ENCODE results near the gene CRLF1.

CRLF1 gene

DNA sequence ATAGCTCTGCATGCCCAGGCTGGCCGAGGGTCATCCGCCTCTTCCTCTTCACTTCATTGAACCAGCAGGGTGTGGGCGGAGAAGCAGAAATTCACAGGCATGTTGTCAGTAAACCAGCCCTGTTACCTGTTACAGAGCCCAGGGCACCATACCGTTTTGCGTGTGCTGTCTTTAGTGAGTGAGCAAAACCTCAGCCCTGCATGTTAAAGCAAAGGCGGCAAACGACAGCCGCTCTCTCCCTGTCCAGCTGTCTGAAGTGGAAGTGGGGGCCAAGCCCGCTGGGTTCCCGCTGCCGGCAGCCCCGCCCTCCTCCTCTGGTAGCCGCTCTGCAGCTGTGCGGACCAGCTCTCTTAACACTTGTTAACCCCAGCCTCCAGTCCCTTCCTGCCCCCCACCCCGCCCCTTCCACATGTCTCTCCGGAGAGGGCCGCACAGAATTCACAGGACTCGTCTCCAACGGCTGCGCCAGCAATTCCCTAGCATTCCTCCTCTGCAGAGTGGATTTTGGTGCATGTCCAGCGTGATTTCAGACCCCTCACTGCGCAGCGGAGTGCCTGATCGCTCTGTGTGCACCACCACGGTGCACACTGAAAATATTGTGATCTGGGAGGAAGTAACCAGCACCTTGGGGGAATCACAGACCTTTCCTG is 42.9 kb upstream of the CRLF1 start:
- DNase-seq (ENCODE audit: insufficient read length, low spot score) (no peak), FAIRE-seq (peak; percentile 61)
- no peak for TF ChIP-seq SPI1 (IDR thresholded peaks at IDR 0.05; ENCODE audit: low read depth, low read length)
- no peak for TF ChIP-seq POU2F2 (IDR thresholded peaks at IDR 0.05; ENCODE audit: low read depth, low read length)
- no peak for TF ChIP-seq TAF1 (IDR thresholded peaks at IDR 0.05; ENCODE audit: low read depth, low read length)
- no peak for TF ChIP-seq POLR2AphosphoS5 (IDR thresholded peaks at IDR 0.05; ENCODE audit: low read depth, low read length)
- TF ChIP-seq PAX5 (IDR thresholded peaks at IDR 0.05; ENCODE audit: insufficient read depth, low read length, severe bottlenecking): no peak
- TF ChIP-seq POLR2A (IDR thresholded peaks at IDR 0.05; ENCODE audit: low read depth, low read length): no peak

- FAIRE-seq (no peak), DNase-seq (ENCODE audit: insufficient read length, low spot score) (no peak)
- no peak for TF ChIP-seq PAX5 (IDR thresholded peaks at IDR 0.05; ENCODE audit: insufficient read depth, low read length, severe bottlenecking)
- no peak for TF ChIP-seq POLR2A (IDR thresholded peaks at IDR 0.05; ENCODE audit: low read depth, low read length)
- no peak for TF ChIP-seq SPI1 (IDR thresholded peaks at IDR 0.05; ENCODE audit: low read depth, low read length)
- TF ChIP-seq TAF1 (IDR thresholded peaks at IDR 0.05; ENCODE audit: low read depth, low read length): no peak
- TF ChIP-seq POU2F2 (IDR thresholded peaks at IDR 0.05; ENCODE audit: low read depth, low read length): no peak
- no peak for TF ChIP-seq POLR2AphosphoS5 (IDR thresholded peaks at IDR 0.05; ENCODE audit: low read depth, low read length)
Measured at GRCh38 chr19:18648973-18649315, 42.3 kb upstream of the CRLF1 start.

- no peak for TF ChIP-seq PAX5 (IDR thresholded peaks at IDR 0.05; ENCODE audit: insufficient read depth, low read length, severe bottlenecking)
- no peak for TF ChIP-seq POLR2A (IDR thresholded peaks at IDR 0.05; ENCODE audit: low read depth, low read length)
- no peak for TF ChIP-seq TAF1 (IDR thresholded peaks at IDR 0.05; ENCODE audit: low read depth, low read length)
- TF ChIP-seq POU2F2 (IDR thresholded peaks at IDR 0.05; ENCODE audit: low read depth, low read length): no peak
- no peak for TF ChIP-seq SPI1 (IDR thresholded peaks at IDR 0.05; ENCODE audit: low read depth, low read length)
- no peak for TF ChIP-seq POLR2AphosphoS5 (IDR thresholded peaks at IDR 0.05; ENCODE audit: low read depth, low read length)
Measured at GRCh38 chr19:18647807-18648206, 41.2 kb upstream of the CRLF1 start.

DNA sequence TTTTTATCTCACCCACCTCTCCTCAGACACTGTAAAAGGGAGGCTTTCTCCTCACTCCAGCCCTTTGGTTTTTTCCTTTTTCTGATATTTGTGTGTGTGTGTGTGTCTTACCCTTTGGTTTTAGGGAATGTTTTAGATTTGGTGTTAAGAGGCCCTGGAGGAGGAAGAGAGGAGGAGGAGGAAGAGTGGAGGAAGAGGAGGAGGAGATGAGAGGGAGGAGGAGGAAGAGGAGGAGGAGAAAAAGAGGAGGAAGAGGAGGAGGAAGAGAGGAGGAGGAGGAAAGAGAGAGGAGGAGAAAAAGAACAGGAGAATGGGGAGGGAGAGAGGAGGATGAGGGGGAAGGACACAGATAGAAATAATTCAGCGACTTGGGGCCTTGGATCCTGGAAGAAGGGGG is 40.8 kb upstream of the CRLF1 start:
- FAIRE-seq: no peak
- TF ChIP-seq POU2F2 (IDR thresholded peaks at IDR 0.05; ENCODE audit: low read depth, low read length): no peak
- TF ChIP-seq TAF1 (IDR thresholded peaks at IDR 0.05; ENCODE audit: low read depth, low read length): no peak
- TF ChIP-seq PAX5 (IDR thresholded peaks at IDR 0.05; ENCODE audit: insufficient read depth, low read length, severe bottlenecking): no peak
- TF ChIP-seq POLR2A (IDR thresholded peaks at IDR 0.05; ENCODE audit: low read depth, low read length): no peak
- no peak for TF ChIP-seq SPI1 (IDR thresholded peaks at IDR 0.05; ENCODE audit: low read depth, low read length)
- no peak for TF ChIP-seq POLR2AphosphoS5 (IDR thresholded peaks at IDR 0.05; ENCODE audit: low read depth, low read length)
- no peak for DNase-seq (ENCODE audit: insufficient read length, low spot score)

More at GRCh38 chr19:18647807-18648206, 41.2 kb upstream of the CRLF1 start:
- DNase-seq (ENCODE audit: insufficient read length, low spot score) (no peak), FAIRE-seq (no peak)

DNA sequence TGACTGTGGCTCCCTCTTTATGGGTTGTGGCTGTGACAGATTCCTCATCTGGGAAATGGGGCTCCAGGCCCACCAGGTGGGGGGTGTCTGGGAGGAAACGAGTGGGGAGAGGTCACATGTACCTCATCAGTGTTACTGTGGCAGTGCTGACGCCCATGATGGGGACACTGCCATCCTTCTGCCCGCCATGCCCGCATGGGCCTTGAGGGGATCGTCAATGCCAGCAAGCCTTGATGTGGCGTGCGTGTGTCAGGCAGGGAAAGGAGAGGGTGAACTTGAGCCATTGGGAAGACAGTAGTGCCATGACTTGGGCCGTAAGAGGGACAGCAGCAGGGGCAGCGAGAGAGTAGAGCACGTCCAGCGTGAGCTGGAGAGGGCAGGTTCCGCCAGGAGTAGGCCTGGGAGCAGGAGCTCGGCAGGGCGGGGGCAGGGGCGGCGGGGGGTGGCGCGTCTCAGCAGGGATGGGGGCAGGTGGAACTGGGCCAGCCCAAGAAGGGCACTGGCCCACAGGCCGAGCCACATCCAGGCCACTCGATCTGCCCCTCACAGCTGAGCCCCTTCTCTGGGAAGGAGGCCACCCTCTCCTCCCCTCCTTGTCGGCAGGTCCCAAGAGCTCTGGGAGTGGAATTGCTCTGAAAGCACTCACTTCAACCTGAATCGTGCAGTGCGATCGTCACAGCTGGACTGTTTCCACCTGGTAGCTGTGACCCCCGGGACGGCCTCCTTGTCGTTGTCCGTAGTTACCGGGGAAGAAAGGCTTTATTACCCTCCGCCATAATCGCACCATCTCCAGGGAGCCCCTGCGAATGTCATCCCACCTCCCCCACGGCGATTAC is 40.2 kb upstream of the CRLF1 start:
- no peak for FAIRE-seq
- TF ChIP-seq POLR2AphosphoS5 (IDR thresholded peaks at IDR 0.05; ENCODE audit: low read depth, low read length) (no peak), TAF1 (IDR thresholded peaks at IDR 0.05; ENCODE audit: low read depth, low read length) (no peak), POLR2A (IDR thresholded peaks at IDR 0.05; ENCODE audit: low read depth, low read length) (no peak), SPI1 (IDR thresholded peaks at IDR 0.05; ENCODE audit: low read depth, low read length) (no peak), PAX5 (IDR thresholded peaks at IDR 0.05; ENCODE audit: insufficient read depth, low read length, severe bottlenecking) (no peak), POU2F2 (IDR thresholded peaks at IDR 0.05; ENCODE audit: low read depth, low read length) (no peak)
- DNase-seq (ENCODE audit: insufficient read length, low spot score): no peak

GRCh38 chr19:18645035-18645511 is 38.5 kb upstream of the CRLF1 start:
- no peak for FAIRE-seq
- DNase-seq (ENCODE audit: insufficient read length, low spot score): no peak
- TF ChIP-seq POLR2AphosphoS5 (IDR thresholded peaks at IDR 0.05; ENCODE audit: low read depth, low read length): no peak
- no peak for TF ChIP-seq SPI1 (IDR thresholded peaks at IDR 0.05; ENCODE audit: low read depth, low read length)
- TF ChIP-seq POU2F2 (IDR thresholded peaks at IDR 0.05; ENCODE audit: low read depth, low read length): no peak
- no peak for TF ChIP-seq POLR2A (IDR thresholded peaks at IDR 0.05; ENCODE audit: low read depth, low read length)
- TF ChIP-seq TAF1 (IDR thresholded peaks at IDR 0.05; ENCODE audit: low read depth, low read length): no peak
- TF ChIP-seq PAX5 (IDR thresholded peaks at IDR 0.05; ENCODE audit: insufficient read depth, low read length, severe bottlenecking): no peak

DNA sequence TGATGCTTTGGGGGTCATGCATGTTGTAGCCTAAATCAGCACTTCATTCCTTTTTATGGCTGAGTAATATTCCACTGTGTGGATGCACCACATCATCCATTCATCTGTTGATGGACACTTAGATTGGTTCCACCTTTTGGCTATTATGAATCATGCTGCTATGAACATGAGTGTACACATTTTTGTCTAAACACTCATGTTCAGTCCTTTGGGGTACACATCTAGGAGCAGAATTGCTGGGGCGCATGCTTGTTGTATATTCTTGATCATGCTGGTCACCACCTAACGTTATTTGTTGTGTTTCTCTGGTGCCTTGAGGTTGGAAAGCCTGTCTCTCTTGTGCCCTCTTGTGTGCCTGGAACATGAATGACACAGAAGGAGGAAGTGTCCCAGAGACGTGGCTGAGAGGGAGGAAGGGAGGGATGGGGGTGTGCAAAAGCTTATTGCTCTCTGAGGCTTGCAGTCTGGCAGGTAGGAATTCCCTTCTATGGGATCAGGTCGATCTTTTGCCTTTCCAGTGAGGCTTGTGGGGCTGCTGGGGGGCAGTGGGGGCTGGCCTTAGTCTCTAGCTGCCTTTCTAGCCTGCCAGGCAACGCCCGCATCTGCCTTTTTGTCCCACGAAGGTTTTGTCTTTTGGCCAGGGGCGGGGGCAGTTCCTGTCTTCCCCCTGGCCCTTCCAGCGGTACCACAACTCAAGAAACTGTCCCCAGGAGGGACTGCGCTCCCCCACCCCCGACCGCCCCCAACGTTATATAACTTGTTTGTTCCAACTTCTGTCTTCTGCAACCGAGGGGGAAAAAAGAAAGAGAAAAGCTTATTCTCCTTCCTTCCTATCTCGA is 37.8 kb upstream of the CRLF1 start:
- TF ChIP-seq POU2F2 (IDR thresholded peaks at IDR 0.05; ENCODE audit: low read depth, low read length): no peak
- TF ChIP-seq SPI1 (IDR thresholded peaks at IDR 0.05; ENCODE audit: low read depth, low read length): peak; percentile 74
- no peak for TF ChIP-seq POLR2AphosphoS5 (IDR thresholded peaks at IDR 0.05; ENCODE audit: low read depth, low read length)
- TF ChIP-seq PAX5 (IDR thresholded peaks at IDR 0.05; ENCODE audit: insufficient read depth, low read length, severe bottlenecking): no peak
- no peak for DNase-seq (ENCODE audit: insufficient read length, low spot score)
- FAIRE-seq: peak; percentile 69

- FAIRE-seq: no peak
- no peak for DNase-seq (ENCODE audit: insufficient read length, low spot score)
- no peak for TF ChIP-seq SPI1 (IDR thresholded peaks at IDR 0.05; ENCODE audit: low read depth, low read length)
- TF ChIP-seq POLR2AphosphoS5 (IDR thresholded peaks at IDR 0.05; ENCODE audit: low read depth, low read length): no peak
- no peak for TF ChIP-seq POU2F2 (IDR thresholded peaks at IDR 0.05; ENCODE audit: low read depth, low read length)
- no peak for TF ChIP-seq TAF1 (IDR thresholded peaks at IDR 0.05; ENCODE audit: low read depth, low read length)
- TF ChIP-seq PAX5 (IDR thresholded peaks at IDR 0.05; ENCODE audit: insufficient read depth, low read length, severe bottlenecking): no peak
- no peak for TF ChIP-seq POLR2A (IDR thresholded peaks at IDR 0.05; ENCODE audit: low read depth, low read length)
Measured at GRCh38 chr19:18639706-18640243, 33.2 kb upstream of the CRLF1 start.

Data from GM12891 (cell line).